ENCODE results near the gene MED22.

The MED22 gene

DNA sequence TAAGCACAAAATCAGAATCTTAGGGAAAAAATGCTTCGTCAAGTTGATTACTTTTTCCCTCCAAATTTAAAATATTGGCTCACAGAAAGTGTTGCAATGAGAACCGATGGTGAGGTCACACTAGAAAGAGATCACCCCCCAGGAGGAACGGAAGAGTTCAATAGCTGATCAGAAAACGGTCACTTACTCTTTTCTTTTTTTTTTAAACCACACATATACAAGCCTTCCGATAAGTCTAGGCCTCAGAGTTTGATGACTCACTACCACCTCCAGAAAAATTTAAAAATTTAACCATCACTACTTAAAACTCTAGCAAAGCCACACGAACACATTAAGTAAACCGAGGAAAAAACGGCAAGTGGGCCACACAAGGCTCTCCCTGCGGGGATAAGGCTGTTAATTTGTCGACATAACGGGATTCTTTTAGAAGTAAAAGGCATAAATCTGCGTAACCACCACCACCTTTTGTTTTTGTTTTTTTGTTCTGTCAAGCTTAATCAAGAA lies 26.7 kb upstream of the MED22 start:
- TF ChIP-seq, protein P1, sequence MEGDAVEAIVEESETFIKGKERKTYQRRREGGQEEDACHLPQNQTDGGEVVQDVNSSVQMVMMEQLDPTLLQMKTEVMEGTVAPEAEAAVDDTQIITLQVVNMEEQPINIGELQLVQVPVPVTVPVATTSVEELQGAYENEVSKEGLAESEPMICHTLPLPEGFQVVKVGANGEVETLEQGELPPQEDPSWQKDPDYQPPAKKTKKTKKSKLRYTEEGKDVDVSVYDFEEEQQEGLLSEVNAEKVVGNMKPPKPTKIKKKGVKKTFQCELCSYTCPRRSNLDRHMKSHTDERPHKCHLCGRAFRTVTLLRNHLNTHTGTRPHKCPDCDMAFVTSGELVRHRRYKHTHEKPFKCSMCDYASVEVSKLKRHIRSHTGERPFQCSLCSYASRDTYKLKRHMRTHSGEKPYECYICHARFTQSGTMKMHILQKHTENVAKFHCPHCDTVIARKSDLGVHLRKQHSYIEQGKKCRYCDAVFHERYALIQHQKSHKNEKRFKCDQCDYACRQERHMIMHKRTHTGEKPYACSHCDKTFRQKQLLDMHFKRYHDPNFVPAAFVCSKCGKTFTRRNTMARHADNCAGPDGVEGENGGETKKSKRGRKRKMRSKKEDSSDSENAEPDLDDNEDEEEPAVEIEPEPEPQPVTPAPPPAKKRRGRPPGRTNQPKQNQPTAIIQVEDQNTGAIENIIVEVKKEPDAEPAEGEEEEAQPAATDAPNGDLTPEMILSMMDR (IDR thresholded peaks at IDR 0.05): no peak

DNA sequence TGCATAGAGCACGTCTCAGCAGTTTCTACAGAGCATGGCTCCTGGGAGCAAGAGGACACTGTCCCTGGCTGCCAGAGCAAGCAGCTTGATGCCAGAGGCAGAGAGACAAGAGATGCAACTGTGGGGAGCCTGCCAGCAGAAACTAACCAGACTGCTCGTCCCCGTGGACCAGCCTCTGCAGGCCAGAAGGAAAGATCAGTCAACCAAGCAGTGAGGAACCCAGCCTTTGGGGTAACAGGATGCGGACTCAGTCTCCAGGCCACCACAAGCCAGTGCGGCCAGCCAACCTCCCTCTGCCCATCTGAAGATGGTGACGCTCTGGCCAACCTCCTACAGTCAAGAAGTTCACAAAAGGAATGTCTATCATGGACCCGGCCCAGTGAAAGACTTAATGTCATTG lies 24.2 kb upstream of the MED22 start:
- TF ChIP-seq, protein P1 (IDR thresholded peaks at IDR 0.05): no peak

DNA sequence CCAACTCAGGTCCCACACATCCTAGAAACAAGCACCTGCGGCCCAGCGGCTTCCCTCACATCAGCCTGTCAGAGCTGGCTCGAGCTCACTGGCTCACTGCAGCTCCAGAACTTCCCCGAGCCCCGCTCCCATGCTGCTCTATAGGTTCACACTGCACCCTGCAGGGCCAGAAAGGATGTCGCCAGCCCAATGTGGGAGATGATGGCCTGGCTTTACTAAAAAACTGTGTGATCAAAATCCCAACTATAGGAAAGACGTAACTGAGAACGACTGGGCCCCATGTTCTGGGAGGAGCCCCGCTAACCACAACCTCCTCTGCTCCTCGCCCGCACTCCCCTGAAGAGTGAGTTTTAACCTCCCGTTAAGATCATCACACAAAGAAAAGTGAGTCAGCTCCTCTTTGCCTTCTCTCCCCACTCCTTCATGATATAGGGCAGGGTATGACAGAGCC lies 23.4 kb upstream of the MED22 start:
- TF ChIP-seq, protein P1 (IDR thresholded peaks at IDR 0.05): no peak

DNA sequence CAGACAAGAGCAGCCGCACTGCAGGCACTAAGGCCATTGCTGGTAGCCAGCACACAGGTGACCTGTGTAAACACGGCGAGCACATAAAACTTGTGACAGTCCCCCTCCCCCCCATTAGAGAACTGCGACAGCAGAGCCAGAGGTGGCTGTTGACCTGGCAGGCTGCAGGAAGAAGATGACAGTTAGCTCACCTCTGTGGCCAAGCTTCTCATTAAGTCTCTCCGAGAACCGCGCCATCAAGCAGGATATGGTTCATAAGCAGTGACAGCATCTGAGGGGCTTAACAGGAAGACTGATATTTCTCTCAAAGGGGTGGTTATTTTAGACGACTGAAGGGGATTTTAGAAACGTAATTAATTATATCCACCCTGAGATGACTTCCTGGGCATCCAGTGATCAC lies 22.8 kb upstream of the MED22 start:
- TF ChIP-seq, protein P1 (IDR thresholded peaks at IDR 0.05): no peak

DNA sequence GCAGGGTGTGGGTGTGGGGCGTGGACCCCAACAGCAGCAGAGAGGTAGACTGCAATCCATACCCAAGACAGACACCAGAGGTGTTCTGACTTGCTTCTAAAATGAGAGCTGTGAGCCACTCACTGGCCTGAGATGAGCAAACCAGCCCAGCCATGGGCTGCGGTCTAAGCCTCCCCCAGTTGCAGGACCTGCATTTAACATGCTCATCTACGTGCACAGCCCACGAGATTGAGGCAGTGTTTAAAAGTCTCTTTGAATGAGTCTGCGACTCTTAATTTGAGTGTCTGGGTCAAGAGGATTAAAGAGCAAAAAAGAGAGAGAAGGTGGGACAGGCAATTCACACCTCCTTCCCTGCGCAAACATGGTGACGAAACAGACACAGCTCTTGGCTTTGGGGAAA lies 22.0 kb upstream of the MED22 start:
- TF ChIP-seq, protein P1 (IDR thresholded peaks at IDR 0.05): no peak

DNA sequence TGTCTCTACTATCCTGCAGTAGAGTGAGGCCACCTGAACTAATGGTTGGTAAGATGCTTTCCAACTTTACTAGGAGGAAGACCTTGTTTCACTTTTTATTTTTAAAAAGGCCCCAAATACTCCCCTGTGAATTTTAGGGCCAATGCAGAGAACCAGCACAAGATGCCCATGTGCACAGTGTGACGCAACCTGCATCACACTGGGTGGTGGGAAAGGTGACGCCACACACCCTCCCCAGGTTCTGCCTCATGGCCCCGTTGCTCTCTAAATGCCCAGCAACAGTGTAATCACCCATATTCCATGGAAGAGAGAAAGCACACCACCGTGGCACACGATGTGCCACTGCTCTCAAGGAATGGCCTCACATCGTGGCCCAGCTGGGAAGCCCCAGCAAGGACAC lies 21.5 kb upstream of the MED22 start:
- TF ChIP-seq, protein P1 (IDR thresholded peaks at IDR 0.05): no peak

DNA sequence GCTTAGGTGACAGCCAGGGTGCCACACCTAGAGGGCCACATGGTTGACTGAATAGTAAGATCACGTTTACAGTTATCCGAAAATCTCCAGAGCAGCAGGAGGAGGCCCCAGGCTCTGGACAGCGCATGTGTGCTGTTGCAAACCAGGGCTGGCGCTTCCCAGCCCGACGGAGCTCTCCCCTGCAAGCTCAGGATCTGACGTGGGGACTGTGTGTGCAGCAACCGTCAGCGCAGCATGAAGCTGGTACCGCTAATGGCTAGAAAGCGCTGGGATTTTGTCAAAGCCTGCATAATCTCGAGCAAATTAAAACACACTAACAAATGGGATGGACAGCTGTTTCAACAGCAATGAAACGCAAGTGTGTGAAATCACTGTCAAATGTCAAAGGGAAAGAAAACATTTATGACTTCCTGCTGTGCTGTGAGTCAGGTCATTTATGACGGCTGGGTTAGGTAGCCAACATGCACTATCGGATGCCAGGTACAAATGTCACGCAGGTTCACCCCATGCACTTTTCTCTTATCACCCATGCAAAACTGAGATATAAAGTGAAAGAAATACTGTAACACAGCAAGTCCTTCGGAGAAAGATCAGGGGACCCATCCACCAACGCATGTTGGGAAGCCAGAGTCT lies 20.4 kb upstream of the MED22 start:
- TF ChIP-seq, protein P1 (IDR thresholded peaks at IDR 0.05): no peak

DNA sequence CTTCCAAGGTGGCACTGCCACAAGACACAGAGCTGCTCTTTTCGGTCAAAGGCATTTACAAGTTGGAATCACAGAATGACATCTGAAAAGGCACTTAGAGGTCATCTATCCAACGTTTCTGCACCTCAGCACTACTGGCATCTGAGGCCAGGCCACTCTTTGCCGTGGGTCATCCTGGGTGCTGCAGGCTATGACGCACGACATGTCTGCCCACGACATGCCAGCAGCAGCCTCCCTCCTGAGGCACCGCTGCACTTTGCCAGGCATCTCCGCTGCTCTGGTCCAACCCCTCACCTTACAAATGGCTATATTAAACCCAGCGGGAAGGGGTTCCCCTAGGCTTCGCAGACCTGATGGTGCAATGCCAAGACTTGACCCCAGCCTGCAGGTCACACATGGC lies 19.8 kb upstream of the MED22 start:
- TF ChIP-seq, protein P1 (IDR thresholded peaks at IDR 0.05): no peak

All from LNCAP (cell line).